NCI-H524 treated with DMSO at 0.1 percent for 48 hours (cell line): ENCODE data around the gene SLX9.
"Not testable (repeated sequence)": the region's sequence is repeated elsewhere in the genome, so short reads cannot be mapped to it uniquely, and the experiment has no call there.

ENCODE experiments used
- DNase-seq: peaks from one replicate; lab custom pipeline; 2025; lab: John Stamatoyannopoulos, UW

SLX9 gene

GRCh38 chr21:44960141-44961092 lies 20.6 kb downstream of the SLX9 start:
- DNase-seq: no peak

GRCh38 chr21:44962403-44962966 lies 22.7 kb downstream of the SLX9 start:
- no peak for DNase-seq

DNA sequence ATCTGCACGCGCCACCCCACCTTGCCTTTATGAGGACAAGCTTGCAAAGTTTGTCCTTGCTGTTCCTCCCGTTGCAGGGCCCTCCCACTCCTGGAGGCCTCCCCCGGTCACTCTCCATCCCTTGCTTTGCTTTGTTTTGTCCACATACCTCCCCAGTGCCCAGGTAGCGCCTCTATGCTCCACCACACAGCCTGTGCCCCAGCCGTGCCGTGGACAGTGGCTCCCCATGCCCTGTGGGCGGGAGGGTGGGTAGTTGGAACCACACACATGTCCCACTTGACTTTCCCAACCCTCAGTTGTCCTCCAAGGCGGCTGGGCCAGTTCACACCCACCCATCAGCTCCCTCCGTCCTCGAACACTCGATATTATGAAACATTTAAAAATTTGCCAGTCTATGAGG lies 24.6 kb downstream of the SLX9 start:
- no peak for DNase-seq

- no peak for DNase-seq
These were observed 25.6 kb downstream of the SLX9 start for GRCh38 chr21:44965251-44966022.

- DNase-seq: no peak
These were observed 26.6 kb downstream of the SLX9 start for GRCh38 chr21:44966135-44967081.

DNA sequence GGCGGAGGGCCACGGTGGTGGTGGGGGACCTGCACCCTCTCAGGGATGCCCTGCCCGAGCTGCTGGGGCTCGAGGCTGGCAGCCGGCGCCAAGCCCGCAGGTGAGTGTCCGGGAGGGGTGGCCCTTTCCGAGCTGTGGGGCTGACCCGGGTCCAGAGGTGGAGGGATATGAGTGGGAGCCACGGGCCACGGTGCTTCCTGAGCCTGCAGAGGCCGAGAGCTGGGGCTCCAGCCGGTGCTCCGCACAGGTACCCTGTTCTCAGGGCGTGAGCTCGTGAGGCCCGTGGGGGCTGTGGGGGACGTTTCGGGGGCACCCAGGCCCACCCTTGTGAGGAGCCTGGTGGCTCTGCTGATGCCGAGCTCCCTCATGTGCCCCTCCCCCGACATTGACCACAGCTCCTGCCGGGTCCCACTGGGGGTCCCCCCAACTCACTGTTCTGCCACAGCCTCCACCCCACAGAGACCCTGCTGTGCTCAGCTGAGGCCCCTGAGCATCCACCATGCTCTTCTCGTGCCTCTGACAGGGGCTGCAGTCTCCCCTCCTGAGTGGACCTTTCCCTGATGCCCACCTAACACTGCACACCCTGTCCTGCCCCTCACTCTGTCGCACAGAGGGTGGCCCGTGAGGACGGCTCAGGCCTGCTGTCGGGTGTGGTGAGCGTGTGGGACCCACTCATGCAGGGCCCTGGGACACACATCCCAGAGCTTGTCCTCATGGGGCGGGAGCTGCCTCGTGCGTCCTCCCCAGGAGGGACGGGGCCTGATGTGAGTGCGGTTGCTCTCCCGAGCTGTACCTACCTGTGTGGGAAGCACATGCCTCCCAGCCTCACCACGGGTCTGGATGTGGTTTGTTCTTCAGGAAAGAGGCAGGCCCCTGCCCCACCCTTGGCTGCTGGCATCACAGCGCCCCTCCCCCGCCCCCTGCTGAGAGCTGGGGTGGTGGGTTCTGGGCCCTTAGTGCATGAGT lies 27.5 kb downstream of the SLX9 start:
- no peak for DNase-seq

DNA sequence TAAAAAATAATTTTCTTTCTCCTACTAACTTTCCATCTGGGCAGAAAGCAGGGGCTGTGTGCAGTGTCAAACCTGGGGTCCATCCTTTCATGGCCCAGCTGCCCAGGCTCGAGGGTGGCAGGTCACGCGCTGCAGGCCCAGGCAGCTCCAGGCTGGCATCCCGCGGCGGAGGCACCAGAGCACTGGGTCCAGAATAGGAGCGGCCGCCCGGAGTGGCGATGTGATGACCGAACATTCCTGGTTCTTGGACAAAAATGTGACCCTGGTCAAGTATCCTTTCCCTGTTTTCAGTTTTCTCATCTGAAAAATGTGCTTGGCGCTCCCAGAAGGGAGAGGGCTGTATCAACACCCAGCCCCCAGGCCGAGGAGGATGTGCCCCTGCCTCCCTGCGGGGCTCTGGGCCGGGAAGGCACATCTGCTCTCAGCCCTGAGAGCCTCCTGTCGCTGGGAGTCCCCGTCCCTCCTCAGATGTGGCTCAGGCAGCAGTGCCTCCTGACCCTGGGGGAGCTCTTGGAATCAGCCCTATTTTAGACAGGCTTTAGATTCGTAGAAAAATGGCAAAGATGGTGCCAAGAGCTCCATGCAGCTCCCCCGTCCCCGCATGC lies 29.3 kb downstream of the SLX9 start:
- no peak for DNase-seq

DNA sequence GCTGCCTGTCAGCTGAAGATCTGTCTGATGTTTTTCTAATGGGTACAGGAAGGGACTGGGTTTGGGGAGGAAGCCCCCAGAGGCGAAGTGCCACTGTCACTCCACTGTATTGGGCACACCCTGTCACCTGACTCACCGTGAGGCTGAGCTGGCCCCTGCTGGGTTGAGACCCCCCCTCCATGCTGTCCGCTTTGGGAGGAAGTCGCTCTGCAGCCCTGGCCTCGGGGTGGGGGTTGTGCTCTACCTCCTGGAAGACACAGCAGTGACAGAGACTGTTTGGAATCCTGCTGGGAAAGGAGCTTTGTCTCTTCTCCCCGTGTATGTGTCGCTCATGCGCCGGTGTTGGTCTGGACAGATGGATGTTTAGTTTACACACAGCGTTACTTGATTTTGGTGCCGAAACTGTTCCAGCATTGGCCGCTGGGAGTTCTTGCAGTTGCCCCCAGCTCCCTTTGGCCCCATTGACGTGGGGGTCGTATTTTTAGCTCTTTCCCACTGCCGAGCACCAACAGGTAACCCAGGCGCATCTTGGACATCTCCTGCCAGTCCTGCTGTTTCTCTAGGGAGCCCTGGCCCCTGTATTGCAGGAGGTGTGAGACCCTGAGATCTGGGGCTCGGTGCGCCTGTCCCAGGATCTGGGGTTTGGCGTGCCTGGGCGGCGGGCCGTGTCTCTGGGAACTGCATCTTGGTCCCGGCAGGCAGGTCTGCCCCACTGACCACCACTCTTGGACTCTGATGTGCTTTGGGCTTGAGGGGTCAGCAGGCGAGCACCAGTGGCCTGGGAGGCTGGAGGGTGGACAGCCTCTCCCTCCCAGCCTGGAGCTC lies 30.3 kb downstream of the SLX9 start:
- DNase-seq: no peak

DNA sequence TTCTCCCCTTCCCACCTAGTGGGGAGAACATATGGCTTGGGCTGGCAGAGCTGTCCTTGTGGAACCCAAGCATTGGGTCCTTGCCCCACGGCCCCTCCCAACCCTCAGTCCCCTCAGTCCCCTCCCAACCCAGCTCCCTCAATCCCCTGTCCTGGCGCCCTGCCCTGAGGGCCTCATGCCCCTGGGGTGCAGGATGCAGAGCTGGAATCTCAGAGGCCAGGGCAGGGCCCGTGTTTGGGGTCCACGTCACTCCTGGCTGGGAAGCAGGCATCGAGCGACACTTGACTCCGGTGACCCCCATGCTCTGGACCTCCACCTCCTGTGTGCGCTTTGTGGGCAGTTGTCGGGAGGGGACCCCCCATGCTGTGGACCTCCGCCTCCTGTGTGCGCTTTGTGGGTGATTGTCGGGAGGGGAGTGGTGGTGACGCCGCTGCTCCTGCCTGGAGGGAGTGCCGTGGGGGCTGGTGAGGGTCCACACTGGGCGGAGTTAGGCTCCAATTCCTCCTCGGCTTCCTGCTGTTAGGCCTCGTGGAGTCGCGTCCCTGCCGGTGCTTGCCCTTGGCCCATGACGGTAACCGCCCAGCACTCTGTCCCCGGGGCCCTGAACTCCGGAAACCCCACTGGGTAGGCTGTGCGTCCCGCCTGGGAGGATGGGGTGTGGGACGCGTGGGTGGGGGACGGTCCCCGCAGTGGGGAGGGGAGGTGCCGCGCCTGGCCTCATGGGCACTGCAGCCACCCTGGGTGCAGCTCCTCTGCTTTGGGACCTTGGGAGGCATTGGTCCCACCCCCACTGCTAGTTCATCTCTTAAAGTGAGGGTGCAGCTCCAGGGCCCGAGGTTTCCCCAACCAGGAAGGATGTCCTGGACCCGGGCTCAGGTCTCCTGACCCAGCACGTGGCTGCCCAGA lies 31.2 kb downstream of the SLX9 start:
- DNase-seq: no peak

- no peak for DNase-seq
These were observed 31.8 kb downstream of the SLX9 start for GRCh38 chr21:44971672-44971995.

DNA sequence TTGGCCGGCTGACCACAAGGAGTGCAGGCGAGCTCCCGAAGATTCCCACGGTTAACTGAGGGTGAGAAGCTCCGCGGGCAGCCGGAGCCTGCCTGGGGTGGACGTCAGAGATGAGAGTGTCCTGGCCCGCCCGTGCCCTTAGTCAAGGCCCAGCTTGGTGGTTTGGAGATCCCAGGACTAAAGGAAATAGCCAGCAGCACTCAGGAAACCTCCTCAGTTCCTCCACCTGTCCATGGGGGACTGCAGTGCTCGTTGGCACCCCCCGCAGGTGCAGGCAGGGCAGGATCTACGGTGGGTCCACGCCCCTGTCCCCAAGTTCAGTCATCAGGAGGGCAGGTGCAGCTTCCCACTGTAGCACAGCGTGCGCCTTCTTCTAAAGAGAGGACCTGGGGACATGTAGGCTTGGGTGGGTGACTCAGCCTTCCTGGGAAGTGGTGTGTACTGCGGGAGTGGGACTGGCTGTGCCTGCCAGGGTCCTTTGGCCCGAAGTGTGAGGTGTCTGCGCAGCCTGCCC lies 32.5 kb downstream of the SLX9 start:
- no peak for DNase-seq

DNA sequence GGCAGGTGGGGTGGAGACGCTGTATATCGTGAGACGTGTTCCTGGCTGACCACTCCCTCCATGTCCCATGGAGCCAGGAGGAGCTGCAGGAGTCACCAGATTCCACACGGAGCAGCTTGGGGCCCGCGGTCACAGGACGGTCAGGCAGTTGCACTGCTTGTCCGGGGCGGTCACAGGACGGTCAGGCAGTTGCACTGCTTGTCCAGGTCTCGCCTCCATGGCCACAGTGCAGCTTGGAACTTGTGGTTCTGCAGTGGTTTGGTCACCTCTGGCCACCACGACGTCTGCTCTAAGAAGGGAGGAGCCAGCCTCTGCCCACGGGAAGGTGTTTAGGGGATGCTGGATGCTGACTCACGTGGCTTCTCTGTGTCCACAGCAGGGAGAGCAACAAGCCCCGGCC lies 33.0 kb downstream of the SLX9 start:
- no peak for DNase-seq

DNA sequence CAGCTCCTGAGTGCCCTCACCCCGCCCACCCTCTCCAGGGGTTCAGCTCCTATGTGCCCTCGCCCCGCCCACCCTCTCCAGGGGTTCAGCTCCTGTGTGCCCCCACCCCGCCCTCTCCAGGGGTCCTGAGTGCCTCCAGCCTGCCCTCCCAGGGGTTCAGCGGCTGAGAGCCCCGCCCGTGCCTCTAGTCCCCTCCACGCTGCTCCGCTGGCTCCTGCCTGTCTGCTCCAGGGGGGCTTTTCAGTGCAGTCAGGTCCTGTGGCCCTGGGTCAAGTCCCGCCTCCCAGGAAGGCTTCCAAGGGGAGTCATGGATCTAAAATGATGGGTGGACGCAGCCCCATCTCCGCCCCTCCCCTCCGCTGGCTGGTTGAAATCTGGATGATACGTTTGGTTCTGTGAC lies 33.8 kb downstream of the SLX9 start:
- DNase-seq: no peak

DNA sequence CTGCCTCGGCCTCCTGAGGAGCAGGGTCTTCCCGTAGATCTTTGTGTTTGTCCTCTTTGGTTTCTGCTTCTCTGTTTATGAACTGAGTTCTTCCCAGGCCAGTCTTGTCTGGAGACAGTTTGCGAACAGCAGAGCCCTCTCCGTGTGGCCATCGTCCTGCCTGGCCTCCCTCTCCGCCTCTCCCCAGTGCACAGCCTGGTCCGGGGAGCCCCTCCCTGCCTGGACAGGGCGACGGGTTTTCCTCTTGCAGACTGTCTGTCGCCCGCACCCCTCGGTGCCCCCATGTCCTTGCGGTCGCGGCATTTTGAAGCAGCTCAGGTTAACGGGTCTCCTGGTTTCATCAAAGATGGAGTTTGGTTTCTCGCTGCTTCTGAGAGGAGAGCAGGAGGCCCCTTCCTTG lies 34.8 kb downstream of the SLX9 start:
- no peak for DNase-seq

DNA sequence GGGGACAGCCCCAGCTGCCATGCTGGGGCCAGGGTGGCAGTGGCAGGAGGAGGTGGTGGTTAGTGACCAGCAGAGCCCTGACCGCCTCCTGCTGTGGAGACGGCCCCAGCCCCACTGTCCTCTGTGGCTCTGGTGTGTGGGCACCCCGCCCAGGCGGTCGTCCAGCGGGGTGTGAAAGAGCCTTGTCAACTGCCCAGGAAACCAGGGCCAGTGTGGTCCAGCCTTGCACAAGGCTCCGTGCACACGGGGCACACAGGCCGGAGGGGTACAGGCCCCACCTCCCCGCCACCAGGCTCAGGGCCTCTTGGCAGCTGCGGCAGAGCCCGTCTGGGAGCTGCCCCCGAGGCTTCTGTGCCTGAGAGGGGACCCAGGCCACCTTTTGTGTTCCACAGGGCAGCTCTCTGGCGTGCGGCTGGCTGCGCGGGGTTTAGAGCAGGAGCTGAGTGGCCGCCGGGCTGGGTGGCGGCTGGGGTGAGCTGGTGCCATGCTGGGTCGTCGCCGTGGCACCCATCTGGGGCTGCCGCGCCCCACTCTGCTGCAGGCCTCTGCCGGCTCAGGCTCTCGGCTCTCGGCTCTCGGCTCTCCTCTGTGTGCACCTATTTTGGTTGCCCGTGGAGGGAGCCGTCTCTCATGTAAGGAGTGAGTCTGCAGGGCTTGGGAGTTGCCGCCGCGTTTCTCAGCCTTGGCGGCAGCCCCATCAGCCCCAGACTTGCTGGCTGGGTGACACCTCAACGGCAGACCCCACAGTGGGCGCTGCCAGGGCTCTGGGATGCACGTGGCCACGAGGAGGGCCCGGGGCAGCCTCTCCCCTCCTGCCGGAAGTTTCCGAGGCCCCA lies 36.1 kb downstream of the SLX9 start:
- DNase-seq: no peak

DNA sequence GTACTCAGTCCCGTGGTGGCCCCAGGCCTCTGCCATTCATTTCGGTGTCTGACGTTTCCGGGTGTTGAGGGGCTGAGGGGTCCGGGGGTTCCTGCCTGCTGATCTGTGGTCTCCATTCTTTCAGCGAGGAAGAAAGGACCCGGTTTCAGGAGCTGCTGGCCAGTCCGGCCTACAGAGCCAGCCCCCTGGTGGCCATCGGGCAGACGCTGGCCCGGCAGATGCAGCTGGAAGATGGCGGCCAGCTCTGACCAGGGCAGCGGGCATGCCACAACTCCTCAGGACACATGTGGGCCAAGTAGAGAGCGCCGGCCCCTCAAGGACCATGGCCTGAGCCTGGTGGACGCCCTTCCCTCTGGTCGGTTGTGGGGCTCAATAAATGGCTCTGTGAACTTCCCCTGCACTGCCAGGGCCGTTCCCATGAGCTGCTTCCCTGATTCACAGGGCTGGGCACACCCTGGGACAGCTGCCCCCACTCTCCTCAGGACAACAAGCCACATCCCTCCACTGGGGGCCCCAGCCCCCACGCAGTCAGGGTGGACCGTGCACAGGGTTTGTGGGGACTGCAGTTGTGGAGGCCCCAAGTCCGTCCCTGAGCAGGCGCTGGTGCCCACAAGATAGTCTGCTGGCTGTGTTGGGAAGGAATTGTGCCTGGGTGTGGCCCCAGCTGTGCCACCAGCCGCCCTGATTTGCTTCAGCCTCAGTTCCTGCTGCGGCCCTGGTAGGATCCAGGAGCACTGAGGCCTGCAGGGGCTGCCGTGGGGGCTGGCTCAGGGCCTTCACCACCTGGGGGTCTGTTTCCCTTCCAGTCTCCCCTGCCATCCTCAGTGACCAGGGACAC lies 36.9 kb downstream of the SLX9 start:
- DNase-seq: not testable (repeated sequence)
